Panc1 (cell line): ENCODE measurements around the gene FOXO6.
A peak's percentile ranks its signal among the peaks of the same experiment; 100 is the strongest.

Source experiments
- CTCF ChIP-seq: fragments of 450-650 bp; IDR thresholded peaks from 2 replicates; pipeline ENCODE4 v1.5.1; 2017; ENCODE audit warnings: mild to moderate bottlenecking
- POLR2AphosphoS5 ChIP-seq: IDR thresholded peaks from 2 replicates; pipeline ENCODE4 v1.6.1; 2012; ENCODE audit warnings: mild to moderate bottlenecking, low read depth, low read length, moderate library complexity
- REST ChIP-seq, 2 experiments: IDR thresholded peaks; 2 replicates each; pipeline ENCODE4 v1.6.1; 2011 to 2012; ENCODE audit warnings: low read depth in 2 of 2, control low read depth in 1 of 2, low read length in 1 of 2, mild to moderate bottlenecking in 1 of 2, moderate library complexity in 1 of 2; ENCODE audit not compliant: insufficient read depth in 1 of 2
- TCF7L2 ChIP-seq: IDR thresholded peaks from 2 replicates; pipeline ENCODE4 v1.6.1; 2011; ENCODE audit warnings: mild to moderate bottlenecking, low read depth, low read length, inconsistent platforms

GRCh38 chr1:41331546-41331917, 29.7 kb upstream of the FOXO6 start:
- TF ChIP-seq CTCF (peak; percentile 19; the same call in 1 of the 2 replicates), POLR2AphosphoS5 (no peak), TCF7L2 (no peak), REST (IDR thresholded peaks at IDR 0.05; ENCODE audit: insufficient read depth in 1 of 2, low read depth in 2 of 2, low read length in 1 of 2) (no peak)
